ENCODE data around the gene ARHGAP26.

DNA sequence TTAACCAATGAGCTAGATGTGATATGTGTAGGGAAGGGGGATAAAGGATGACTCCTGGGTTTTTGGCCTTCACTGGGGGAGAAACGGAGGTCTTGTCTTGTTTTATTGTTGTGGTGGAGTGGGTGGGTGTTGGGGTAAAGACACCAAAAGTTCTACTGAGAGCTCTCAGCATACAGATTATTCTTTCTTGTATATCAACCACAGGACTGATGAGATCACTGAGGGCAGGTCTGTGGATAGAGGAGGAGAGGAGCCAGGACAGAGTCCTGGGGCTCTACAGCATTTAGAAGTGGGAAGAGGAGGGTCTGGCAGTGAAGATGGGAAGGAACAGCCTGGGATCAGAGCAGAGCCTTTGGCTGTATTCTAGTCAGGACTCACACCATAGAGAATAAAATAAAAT is 310.8 kb downstream of the ARHGAP26 start:
- TF ChIP-seq, protein P1, sequence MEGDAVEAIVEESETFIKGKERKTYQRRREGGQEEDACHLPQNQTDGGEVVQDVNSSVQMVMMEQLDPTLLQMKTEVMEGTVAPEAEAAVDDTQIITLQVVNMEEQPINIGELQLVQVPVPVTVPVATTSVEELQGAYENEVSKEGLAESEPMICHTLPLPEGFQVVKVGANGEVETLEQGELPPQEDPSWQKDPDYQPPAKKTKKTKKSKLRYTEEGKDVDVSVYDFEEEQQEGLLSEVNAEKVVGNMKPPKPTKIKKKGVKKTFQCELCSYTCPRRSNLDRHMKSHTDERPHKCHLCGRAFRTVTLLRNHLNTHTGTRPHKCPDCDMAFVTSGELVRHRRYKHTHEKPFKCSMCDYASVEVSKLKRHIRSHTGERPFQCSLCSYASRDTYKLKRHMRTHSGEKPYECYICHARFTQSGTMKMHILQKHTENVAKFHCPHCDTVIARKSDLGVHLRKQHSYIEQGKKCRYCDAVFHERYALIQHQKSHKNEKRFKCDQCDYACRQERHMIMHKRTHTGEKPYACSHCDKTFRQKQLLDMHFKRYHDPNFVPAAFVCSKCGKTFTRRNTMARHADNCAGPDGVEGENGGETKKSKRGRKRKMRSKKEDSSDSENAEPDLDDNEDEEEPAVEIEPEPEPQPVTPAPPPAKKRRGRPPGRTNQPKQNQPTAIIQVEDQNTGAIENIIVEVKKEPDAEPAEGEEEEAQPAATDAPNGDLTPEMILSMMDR (IDR thresholded peaks at IDR 0.05; ENCODE audit: low read depth, low read length, poor library complexity, severe bottlenecking): no peak
- no peak for TF ChIP-seq EZH2phosphoT487 (IDR thresholded peaks at IDR 0.05; ENCODE audit: borderline replicate concordance, low read length)

Measured in DOHH2 (cell line).